A172 (cell line): ENCODE measurements around the gene SEL1L. TPM values are rescaled to one million over a fixed set of nuclear protein-coding genes. Genes with fewer than 3 reads are reported as not detected.

ENCODE experiments used
- total RNA-seq: library from RNA; depleted of rRNA; stranded (reverse); fragments of >200 nt; shearing (Covaris generic); gene quantifications from 2 replicates; pipeline ENCODE4 v1.2.3, GENCODE V29; 2014; rRNA removed

The SEL1L gene
- total RNA-seq, 1 experiment from 2014 or later = 40.0 TPM

Other genes with a start within 250 kb of the SEL1L start
- gene STON2, start 133.5 kb downstream of the SEL1L start, total RNA-seq = 0.52 and 1.6 TPM in 2 replicates